Prostate gland (tissue), 2 donors: Measurements from ENCODE around the gene UROD.

Source experiments
- POLR2A ChIP-seq: fragments of 450-650 bp; IDR thresholded peaks from one replicate; pipeline ENCODE4 v1.6.1; 2016; ENCODE audit warnings: antibody characterized with exemption, mild to moderate bottlenecking
- TF ChIP-seq, protein P1 (sequence below), 4 experiments: fragments of 200-600 bp in 2 of 4; fragments of 450-650 bp in 2 of 4; sonication (generic) in 2 of 4; IDR thresholded peaks; 1 replicate in 3 of 4; 2 replicates in 1 of 4; pipeline ENCODE4 v1.5.1; 2016 to 2019; ENCODE audit warnings: antibody characterized with exemption in 4 of 4, mild to moderate bottlenecking in 2 of 4, moderate library complexity in 2 of 4

DNA sequence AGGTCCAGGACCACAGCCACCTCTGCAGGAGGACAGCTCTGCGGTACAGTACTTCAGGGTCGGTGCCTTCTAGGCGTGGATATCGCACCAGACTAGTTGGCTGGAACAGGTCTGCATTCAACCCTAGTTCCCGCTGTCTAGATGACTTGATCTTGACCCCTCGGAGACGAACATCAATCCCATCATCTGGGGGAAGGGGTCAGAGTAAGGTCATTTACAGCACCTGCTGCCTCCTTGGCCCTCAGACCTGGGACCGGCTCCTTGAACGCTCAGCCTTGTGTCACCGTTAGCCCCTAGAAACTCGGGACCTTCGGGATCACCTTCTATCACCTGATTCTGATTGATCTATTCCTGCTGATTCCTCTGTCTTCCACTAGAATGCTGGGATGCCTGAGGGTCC lies 3.5 kb upstream of the UROD start:
- TF ChIP-seq, protein P1, sequence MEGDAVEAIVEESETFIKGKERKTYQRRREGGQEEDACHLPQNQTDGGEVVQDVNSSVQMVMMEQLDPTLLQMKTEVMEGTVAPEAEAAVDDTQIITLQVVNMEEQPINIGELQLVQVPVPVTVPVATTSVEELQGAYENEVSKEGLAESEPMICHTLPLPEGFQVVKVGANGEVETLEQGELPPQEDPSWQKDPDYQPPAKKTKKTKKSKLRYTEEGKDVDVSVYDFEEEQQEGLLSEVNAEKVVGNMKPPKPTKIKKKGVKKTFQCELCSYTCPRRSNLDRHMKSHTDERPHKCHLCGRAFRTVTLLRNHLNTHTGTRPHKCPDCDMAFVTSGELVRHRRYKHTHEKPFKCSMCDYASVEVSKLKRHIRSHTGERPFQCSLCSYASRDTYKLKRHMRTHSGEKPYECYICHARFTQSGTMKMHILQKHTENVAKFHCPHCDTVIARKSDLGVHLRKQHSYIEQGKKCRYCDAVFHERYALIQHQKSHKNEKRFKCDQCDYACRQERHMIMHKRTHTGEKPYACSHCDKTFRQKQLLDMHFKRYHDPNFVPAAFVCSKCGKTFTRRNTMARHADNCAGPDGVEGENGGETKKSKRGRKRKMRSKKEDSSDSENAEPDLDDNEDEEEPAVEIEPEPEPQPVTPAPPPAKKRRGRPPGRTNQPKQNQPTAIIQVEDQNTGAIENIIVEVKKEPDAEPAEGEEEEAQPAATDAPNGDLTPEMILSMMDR (IDR thresholded peaks at IDR 0.05), result no peak
- no peak for TF ChIP-seq POLR2A
